ENCODE data around the gene FOXI1.

Gene FOXI1

DNA sequence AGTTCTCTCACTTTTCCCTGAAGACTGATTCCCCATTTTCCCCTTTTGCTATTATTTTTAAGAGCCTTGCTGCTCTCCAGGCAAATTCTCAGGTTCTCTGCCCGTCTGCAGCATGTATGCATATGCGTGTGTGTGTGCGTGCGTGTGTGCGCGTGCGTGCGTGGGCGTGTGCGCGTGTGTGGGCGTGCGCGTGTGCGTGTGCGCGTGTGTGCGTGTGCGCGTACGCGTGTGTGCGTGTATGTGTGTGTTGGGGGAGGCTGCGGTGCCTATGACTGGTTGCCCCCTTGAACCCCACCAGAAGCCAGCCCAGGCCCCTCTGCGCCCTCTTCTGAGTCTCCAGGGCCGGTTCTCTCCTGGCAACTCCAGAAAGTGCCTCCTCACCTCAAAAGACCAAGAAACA is 987 bp upstream of the FOXI1 start:
- TF ChIP-seq, protein P1, sequence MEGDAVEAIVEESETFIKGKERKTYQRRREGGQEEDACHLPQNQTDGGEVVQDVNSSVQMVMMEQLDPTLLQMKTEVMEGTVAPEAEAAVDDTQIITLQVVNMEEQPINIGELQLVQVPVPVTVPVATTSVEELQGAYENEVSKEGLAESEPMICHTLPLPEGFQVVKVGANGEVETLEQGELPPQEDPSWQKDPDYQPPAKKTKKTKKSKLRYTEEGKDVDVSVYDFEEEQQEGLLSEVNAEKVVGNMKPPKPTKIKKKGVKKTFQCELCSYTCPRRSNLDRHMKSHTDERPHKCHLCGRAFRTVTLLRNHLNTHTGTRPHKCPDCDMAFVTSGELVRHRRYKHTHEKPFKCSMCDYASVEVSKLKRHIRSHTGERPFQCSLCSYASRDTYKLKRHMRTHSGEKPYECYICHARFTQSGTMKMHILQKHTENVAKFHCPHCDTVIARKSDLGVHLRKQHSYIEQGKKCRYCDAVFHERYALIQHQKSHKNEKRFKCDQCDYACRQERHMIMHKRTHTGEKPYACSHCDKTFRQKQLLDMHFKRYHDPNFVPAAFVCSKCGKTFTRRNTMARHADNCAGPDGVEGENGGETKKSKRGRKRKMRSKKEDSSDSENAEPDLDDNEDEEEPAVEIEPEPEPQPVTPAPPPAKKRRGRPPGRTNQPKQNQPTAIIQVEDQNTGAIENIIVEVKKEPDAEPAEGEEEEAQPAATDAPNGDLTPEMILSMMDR (IDR thresholded peaks at IDR 0.05), result no peak
- no peaks in the 10 kb centered on the region for H3K27me3 ChIP-seq

GRCh38 chr5:170107674-170108073 is 2.0 kb downstream of the FOXI1 start:
- no peak overlapping the region for H3K27ac ChIP-seq
- TF ChIP-seq, protein P1 (IDR thresholded peaks at IDR 0.05), result no peak
- no peaks in the 10 kb centered on the region for H3K27me3 ChIP-seq
- H3K4me3 ChIP-seq (ENCODE audit: low read depth in 1 of 2, low read length in 1 of 2), result no peak overlapping the region
- H3K9me3 ChIP-seq, result no peaks in the 10 kb centered on the region
- H3K4me1 ChIP-seq (ENCODE audit: control insufficient read depth in 1 of 2, insufficient read depth in 1 of 2, low read depth in 1 of 2, low read length in 1 of 2), result peaks cover 17 to 29% of the 10 kb centered on the region in 2 experiments
- no peaks in the 10 kb centered on the region for H3K36me3 ChIP-seq

More for the DNA sequence above, 987 bp upstream of the FOXI1 start:
- peaks cover 0 to 12% of the 10 kb centered on the region in 2 experiments for H3K4me1 ChIP-seq (ENCODE audit: control insufficient read depth in 1 of 2, insufficient read depth in 1 of 2, low read depth in 1 of 2, low read length in 1 of 2)
- H3K36me3 ChIP-seq, result no peaks in the 10 kb centered on the region
- H3K27ac ChIP-seq, result no peak overlapping the region
- no peak overlapping the region for H3K4me3 ChIP-seq (ENCODE audit: low read depth in 1 of 2, low read length in 1 of 2)
- H3K9me3 ChIP-seq, result no peaks in the 10 kb centered on the region

- H3K4me3 ChIP-seq (ENCODE audit: low read depth in 1 of 2, low read length in 1 of 2), result no peak overlapping the region
Measured at GRCh38 chr5:170108266-170108785, 2.6 kb downstream of the FOXI1 start.

DNA sequence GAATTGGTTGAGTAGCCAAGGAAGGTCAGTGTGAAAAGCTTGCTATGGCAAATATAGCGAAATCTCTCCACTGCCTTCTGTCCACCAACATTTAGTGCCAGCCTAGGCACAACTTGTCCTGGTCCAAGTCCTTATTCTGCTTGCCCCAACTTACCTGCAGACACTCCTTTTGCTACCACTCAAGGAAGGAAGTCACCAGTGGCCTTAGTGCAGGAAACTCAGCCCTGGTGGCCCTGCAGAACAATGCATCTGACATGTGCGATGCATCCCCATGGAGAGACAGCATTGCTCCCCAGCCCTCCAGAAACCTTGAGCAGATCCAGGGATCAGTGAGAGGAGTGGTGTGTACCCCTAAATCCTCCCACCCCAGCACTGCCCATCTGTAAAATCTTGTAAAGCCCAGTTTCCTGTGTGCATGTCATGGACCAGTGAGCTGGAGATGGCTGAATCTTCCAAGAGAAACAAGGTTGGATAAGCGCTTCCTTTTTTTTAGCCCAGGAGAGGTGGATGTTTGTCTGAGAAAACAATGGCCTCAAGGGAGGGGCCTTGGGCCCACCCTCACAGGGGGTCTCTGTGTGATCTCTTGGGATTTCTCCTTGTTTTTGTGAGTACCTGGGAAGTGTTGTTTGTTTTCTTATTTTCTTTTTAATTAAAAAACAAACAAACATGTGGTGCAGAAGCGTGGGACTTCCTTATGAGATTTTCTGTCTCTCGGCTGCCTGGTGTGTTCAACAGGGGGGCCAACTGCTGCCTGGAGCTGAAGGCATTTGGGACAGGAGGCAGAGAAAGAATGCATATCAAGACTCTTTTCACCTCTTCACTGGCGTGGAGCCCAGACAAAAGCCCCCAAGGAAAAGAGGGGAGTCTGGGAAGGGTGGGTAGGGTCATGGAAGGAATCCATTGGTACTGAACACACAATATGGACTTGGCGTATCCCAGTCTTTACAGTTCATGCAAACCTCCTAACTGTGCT is 3.6 kb downstream of the FOXI1 start:
- Histone ChIP-seq H3K36me3 (no peaks in the 10 kb centered on the region), H3K4me3 (ENCODE audit: low read depth in 1 of 2, low read length in 1 of 2) (no peak overlapping the region), H3K27me3 (no peaks in the 10 kb centered on the region), H3K27ac (no peak overlapping the region), H3K4me1 (ENCODE audit: control insufficient read depth in 1 of 2, insufficient read depth in 1 of 2, low read depth in 1 of 2, low read length in 1 of 2) (peaks cover 33 to 46% of the 10 kb centered on the region in 2 experiments), H3K9me3 (no peaks in the 10 kb centered on the region)
- TF ChIP-seq, protein P1 (IDR thresholded peaks at IDR 0.05), result no peak

More at GRCh38 chr5:170108266-170108785, 2.6 kb downstream of the FOXI1 start:
- H3K9me3 ChIP-seq, result no peaks in the 10 kb centered on the region
- TF ChIP-seq, protein P1 (IDR thresholded peaks at IDR 0.05), result no peak
- H3K4me1 ChIP-seq (ENCODE audit: control insufficient read depth in 1 of 2, insufficient read depth in 1 of 2, low read depth in 1 of 2, low read length in 1 of 2), result peaks cover 23 to 35% of the 10 kb centered on the region in 2 experiments
- H3K27ac ChIP-seq, result no peak overlapping the region
- no peaks in the 10 kb centered on the region for H3K36me3 ChIP-seq
- H3K27me3 ChIP-seq, result no peaks in the 10 kb centered on the region

- Histone ChIP-seq H3K4me1 (ENCODE audit: control insufficient read depth in 1 of 2, insufficient read depth in 1 of 2, low read depth in 1 of 2, low read length in 1 of 2) (peaks cover 35 to 48% of the 10 kb centered on the region in 2 experiments), H3K9me3 (no peaks in the 10 kb centered on the region), H3K27ac (no peak overlapping the region), H3K4me3 (ENCODE audit: low read depth in 1 of 2, low read length in 1 of 2) (no peak overlapping the region), H3K27me3 (no peaks in the 10 kb centered on the region), H3K36me3 (no peaks in the 10 kb centered on the region)
- TF ChIP-seq, protein P1 (IDR thresholded peaks at IDR 0.05), result no peak
Measured at GRCh38 chr5:170110403-170111087, 4.8 kb downstream of the FOXI1 start.

Data from neutrophil (primary cell).